Spinal cord (tissue), 10 donors: Measurements from ENCODE around the gene KRT85. TPM values are rescaled to one million over a fixed set of nuclear protein-coding genes. Genes with fewer than 3 reads are reported as not detected.

Source experiments
- DNase-seq, 6 donors: peaks; one replicate each; pipeline versions ENCODE4 v3.0.0 to v3.0.0-alpha.2; 2013 to 2015; ENCODE audit warnings: low spot score in 6 of 6, low read depth in 4 of 6
- H3K27ac ChIP-seq: one replicate; pipeline ENCODE4 v1.5.1; 2013; ENCODE audit warnings: low read depth, low read length, control low read depth
- H3K27me3 ChIP-seq: one replicate; pipeline ENCODE4 v1.6.1; 2013; ENCODE audit warnings: low read length; ENCODE audit not compliant: control insufficient read depth, insufficient read depth
- H3K36me3 ChIP-seq: one replicate; pipeline ENCODE4 v1.6.1; 2013; ENCODE audit warnings: low read length; ENCODE audit not compliant: control insufficient read depth, insufficient read depth
- H3K4me1 ChIP-seq: one replicate; pipeline ENCODE4 v1.6.1; 2013; ENCODE audit warnings: low read length; ENCODE audit not compliant: control insufficient read depth, insufficient read depth
- H3K4me3 ChIP-seq: one replicate; pipeline ENCODE4 v1.5.1; 2013; ENCODE audit warnings: low read depth, low read length, control low read depth
- H3K9me3 ChIP-seq: one replicate; pipeline ENCODE4 v1.6.1; 2013; ENCODE audit warnings: low read length; ENCODE audit not compliant: control insufficient read depth, insufficient read depth
- WGBS: methylation state at CpG from one replicate; pipeline ENCODE4 v1.1.5; 2013; ENCODE audit warnings: missing lambda C conversion rate; ENCODE audit not compliant: insufficient coverage; 5-methylcytosine and 5-hydroxymethylcytosine counted together
- polyA plus RNA-seq, 2 donors: library from polyadenylated mRNA; unstranded; fragments of 120-200 nt; gene quantifications; one replicate each; pipeline ENCODE4 v1.2.1, GENCODE V29; 2013; ENCODE audit not compliant: insufficient read length in 2 of 2
- total RNA-seq, 2 donors: library from RNA; depleted of rRNA in 1 of 2; stranded (reverse); fragments of 120-200 nt in 1 of 2; fragments of >200 nt in 1 of 2; gene quantifications; one replicate each; pipeline versions ENCODE4 v1.2.3 to v1.2.4, GENCODE V29; 2013 to 2014
- donor health status: healthy.

Gene KRT85
- total and polyA plus RNA-seq, 4 donors, result not detected

DNA sequence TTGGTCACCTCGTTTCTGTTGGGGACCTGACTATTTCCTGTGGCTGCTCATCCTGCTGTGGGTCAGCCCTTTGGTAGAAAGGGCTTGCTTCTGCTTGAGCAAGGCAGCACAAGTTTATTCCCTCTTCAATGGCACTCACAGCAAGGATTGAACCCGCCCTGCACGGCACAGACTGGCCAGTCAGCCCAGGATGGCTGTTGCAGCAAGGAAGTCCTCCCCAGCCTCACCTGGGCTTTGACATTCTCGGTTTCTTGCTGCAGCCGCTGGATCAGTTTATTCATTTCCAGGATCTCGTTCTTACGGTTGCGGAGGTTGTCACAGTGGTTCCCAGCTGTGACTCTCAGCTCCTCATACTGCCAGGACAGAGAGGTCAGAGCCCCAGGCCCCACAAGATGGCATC lies 29.4 kb upstream of the KRT85 start:
- Histone ChIP-seq H3K27ac (no peak overlapping the region), H3K36me3 (no peaks in the 10 kb centered on the region), H3K4me3 (no peak overlapping the region), H3K9me3 (no peaks in the 10 kb centered on the region), H3K27me3 (no peaks in the 10 kb centered on the region), H3K4me1 (peaks cover 6% of the 10 kb centered on the region)
- DNase-seq, result no peak
- 88% methylated on average over 8 of the region's 8 CpGs for WGBS

DNA sequence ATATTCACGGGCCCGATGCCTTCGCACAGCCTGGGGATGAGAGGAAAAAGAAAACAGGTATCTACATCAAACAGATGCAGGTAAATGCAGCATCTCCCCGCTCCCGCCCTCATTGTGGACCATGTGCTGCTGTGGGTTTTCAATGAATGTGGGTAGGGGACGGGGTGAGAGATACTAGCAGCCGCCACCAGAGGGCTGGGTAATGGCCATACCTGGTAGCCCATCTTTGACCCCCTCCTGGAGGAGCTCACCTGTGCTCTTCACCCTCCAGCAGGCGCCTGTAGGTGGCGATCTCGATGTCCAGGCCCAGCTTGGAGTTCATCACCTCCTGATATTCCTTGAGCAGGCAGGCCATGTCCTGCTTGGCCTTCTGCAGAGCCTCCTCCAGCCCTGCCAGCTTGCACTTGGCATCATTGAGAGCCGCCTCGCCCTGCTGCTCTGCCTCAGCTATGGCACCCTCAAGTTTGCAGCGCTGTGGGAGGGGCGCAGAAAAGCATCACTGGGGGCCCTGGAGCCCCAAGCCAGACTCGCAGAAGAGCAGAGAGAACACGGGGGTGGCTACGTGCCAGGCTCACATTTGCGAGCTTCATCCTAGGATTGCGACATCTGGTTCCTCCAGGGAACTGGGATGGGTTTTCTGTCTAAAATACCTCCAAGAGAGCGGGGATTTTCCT lies 28.6 kb upstream of the KRT85 start:
- Histone ChIP-seq H3K27ac (no peak overlapping the region), H3K4me3 (no peak overlapping the region), H3K9me3 (no peaks in the 10 kb centered on the region), H3K27me3 (no peaks in the 10 kb centered on the region), H3K4me1 (peaks cover 14% of the 10 kb centered on the region), H3K36me3 (no peaks in the 10 kb centered on the region)
- peak in 1 of 6 donors; percentile 41 for DNase-seq
- 71% methylated on average over 17 of the region's 20 CpGs for WGBS

DNA sequence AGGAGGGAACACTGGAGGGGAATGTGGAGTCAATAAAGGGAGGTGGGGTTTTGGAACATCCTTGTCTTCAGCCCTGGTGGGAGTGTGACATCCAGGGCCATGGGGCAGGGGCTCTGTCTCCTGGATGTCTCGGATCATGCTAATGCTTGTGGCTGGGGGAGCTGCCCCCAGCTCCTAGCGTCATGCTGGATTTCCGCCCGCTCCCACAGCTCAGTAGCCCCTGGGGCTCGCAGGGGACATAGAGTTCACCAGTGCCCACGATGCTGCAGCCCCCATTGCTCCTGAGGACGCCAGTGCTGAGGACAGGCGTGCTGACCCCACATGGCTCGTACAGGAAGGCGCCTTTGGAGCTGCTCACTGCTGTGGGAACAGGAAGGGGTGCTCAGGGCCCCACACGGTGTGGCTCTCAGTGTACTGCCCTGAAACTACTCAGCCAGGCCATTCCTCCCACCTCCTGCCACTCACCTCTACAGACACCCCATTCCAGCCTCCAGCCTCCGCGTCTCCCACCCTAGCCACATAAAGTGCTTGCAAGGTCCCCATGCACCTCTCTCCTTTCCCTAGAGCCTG lies 27.6 kb upstream of the KRT85 start:
- Histone ChIP-seq H3K4me1 (peaks cover 16% of the 10 kb centered on the region), H3K9me3 (no peaks in the 10 kb centered on the region), H3K27ac (no peak overlapping the region), H3K36me3 (no peaks in the 10 kb centered on the region), H3K27me3 (no peaks in the 10 kb centered on the region), H3K4me3 (no peak overlapping the region)
- DNase-seq, result no peak
- 86% methylated on average over 13 of the region's 13 CpGs for WGBS

- 83% methylated on average over 1 of the region's 7 CpGs for WGBS
- H3K4me3 ChIP-seq, result no peak overlapping the region
- H3K9me3 ChIP-seq, result no peaks in the 10 kb centered on the region
- H3K27ac ChIP-seq, result no peak overlapping the region
- no peaks in the 10 kb centered on the region for H3K36me3 ChIP-seq
- no peak for DNase-seq
- peaks cover 22% of the 10 kb centered on the region for H3K4me1 ChIP-seq
- H3K27me3 ChIP-seq, result no peaks in the 10 kb centered on the region
Observed at GRCh38 chr12:52392465-52393007, 25.3 kb upstream of the KRT85 start.

- Histone ChIP-seq H3K27me3 (no peaks in the 10 kb centered on the region), H3K36me3 (no peaks in the 10 kb centered on the region), H3K4me1 (peaks cover 22% of the 10 kb centered on the region), H3K4me3 (no peak overlapping the region), H3K27ac (no peak overlapping the region), H3K9me3 (no peaks in the 10 kb centered on the region)
- 13% methylated on average over 4 of the region's 4 CpGs for WGBS
- peak in 3 of 6 donors; percentile 60 to 88 (median 85) for DNase-seq
Observed at GRCh38 chr12:52391618-52392002, 24.3 kb upstream of the KRT85 start.

DNA sequence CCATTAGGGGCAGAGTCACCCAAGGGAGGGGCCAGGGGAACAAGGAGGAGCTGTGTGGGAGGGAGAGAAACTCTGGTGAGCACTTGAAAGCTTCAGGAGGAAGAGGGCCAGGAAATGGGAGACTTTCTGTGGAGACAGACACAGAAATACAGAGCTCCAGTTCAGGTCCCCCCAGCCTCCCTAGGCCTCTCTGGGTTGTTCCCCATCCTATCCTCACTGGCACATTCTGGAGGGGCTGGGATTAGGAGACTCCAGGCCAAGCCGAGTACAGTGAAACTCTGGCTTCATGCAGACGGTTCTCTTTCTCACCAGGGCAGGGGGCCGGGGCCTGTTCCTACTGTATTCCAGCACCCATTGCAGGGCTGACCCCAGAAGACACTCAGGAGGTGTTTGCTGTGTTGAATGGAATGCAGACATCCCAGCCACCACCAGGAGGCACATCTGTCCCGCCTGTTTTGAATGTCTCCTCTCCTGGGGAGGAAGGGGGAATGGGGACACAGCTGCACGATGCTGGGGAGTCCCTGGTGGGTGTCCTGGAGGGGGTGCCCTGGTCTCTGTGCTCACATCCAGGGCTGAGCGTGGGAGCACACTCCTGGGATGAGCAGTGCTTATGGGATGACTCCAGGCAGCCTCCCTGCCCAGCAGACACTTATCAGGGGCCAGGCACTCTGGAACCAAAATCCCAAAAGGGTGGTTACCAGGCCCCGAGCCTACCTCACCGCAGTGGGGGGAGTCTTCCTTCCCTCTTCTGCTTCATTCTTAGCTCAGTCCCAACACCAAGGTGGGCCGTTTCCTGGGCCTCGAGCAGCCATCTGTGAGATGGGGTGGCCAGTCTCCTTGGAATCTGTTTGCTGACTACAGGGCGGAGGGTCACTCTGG lies 23.7 kb upstream of the KRT85 start:
- DNase-seq, result peak in 1 of 6 donors; percentile 31
- H3K27me3 ChIP-seq, result no peaks in the 10 kb centered on the region
- H3K4me3 ChIP-seq, result no peak overlapping the region
- no peaks in the 10 kb centered on the region for H3K36me3 ChIP-seq
- no peak overlapping the region for H3K27ac ChIP-seq
- H3K9me3 ChIP-seq, result no peaks in the 10 kb centered on the region
- 52% methylated on average over 5 of the region's 11 CpGs for WGBS
- peaks cover 22% of the 10 kb centered on the region for H3K4me1 ChIP-seq

- Histone ChIP-seq H3K27ac (no peak overlapping the region), H3K4me3 (no peak overlapping the region), H3K9me3 (no peaks in the 10 kb centered on the region), H3K36me3 (no peaks in the 10 kb centered on the region), H3K4me1 (peaks cover 22% of the 10 kb centered on the region), H3K27me3 (no peaks in the 10 kb centered on the region)
- 30% methylated on average over 5 of the region's 9 CpGs for WGBS
- DNase-seq, result peak in 1 of 6 donors; percentile 57
Observed at GRCh38 chr12:52389313-52390207, 22.3 kb upstream of the KRT85 start.

DNA sequence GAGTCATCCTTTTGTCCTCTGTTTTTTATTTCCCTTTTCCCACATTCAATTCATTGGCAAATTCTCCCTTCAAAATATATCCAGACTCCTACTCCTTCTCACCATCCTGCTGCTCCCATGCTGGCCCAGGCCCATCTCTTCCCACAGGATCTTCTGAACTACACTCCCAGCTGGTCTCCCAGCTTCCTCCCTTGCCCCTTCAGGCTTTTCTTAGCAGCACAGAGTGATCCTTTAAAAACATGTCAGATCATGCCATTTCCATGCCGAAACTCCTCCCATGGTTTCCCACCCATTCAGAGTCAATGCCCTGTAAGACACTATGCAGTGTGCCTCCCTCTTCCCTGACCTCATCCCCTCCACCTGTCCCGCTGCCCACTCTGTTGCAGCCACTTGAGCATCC lies 20.6 kb upstream of the KRT85 start:
- Histone ChIP-seq H3K36me3 (no peaks in the 10 kb centered on the region), H3K27me3 (no peaks in the 10 kb centered on the region), H3K4me3 (no peak overlapping the region), H3K27ac (no peak overlapping the region), H3K9me3 (no peaks in the 10 kb centered on the region), H3K4me1 (peaks cover 22% of the 10 kb centered on the region)
- no peak for DNase-seq
- 92% methylated on average over 2 of the region's 2 CpGs for WGBS

- H3K4me1 ChIP-seq, result peaks cover 10% of the 10 kb centered on the region
- no peaks in the 10 kb centered on the region for H3K27me3 ChIP-seq
- H3K4me3 ChIP-seq, result no peak within 1 kb of the TSS
- no peaks in the 10 kb centered on the region for H3K9me3 ChIP-seq
- WGBS, result 96% methylated on average over 11 of the region's 11 CpGs
- no peaks in the 10 kb centered on the region for H3K36me3 ChIP-seq
- no peak for DNase-seq
- no peak within 1 kb of the TSS for H3K27ac ChIP-seq
Observed at GRCh38 chr12:52385226-52385702, 18.0 kb upstream of the KRT85 start, which contains the start of gene KRT84. KRT84 (minus strand) TSS chr12:52385652; CDS start chr12:52385585, 67 bp downstream.
